ENCODE results near the gene ZNF496. TPM values are rescaled to one million over a fixed set of nuclear protein-coding genes. Genes with fewer than 3 reads are reported as not detected.

ZNF496 gene
- polyA plus RNA-seq, 3 donors: 1.6 to 7.7 (median 2.4) TPM

DNA sequence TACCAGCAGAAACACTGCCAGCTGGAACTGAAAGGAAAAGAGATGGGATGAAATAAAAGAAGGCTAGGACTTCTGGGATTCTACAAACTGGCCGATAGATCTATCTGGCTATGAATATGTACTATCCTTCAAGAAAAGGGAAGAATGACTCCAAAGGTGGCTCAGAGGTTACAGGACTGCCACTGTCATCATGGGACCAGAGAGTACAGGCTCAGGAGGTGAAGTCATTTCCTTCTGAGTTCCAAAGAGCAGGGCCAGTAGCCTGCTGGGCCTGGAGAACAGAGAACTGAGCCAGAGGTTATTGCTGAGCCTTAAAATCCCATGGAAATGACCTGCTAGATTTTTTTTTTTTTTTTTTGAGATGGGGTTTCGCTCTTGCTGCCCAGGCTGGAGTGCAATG lies 27.6 kb downstream of the ZNF496 start:
- Mint-ChIP-seq H3K27me3 (ENCODE audit: low read depth in 3 of 3) (peaks cover 0 to 1% (median 0%) of the 10 kb centered on the region in 3 donors), H3K27ac (peak overlapping the region in 1 of 7 donors; percentile 48), H3K36me3 (peaks cover 45 to 55% of the 10 kb centered on the region in 2 donors), H3K4me1 (no peaks in the 10 kb centered on the region), H3K9me3 (peaks cover 0 to 2% (median 0%) of the 10 kb centered on the region in 7 donors), H3K4me3 (no peak overlapping the region)
- Histone ChIP-seq H3K9ac (ENCODE audit: insufficient read depth, low read length, poor library complexity, severe bottlenecking) (no peak overlapping the region), H3K79me2 (ENCODE audit: insufficient read depth, low read length) (no peaks in the 10 kb centered on the region), H3K4me1 (ENCODE audit: control insufficient read depth in 1 of 2, insufficient read depth in 2 of 2, low read length in 2 of 2) (no peaks in the 10 kb centered on the region), H3K36me3 (replicated peaks in 1 of 2; ENCODE audit: control insufficient read depth in 1 of 2, insufficient read depth in 2 of 2, low read length in 2 of 2) (peaks cover 7 to 40% of the 10 kb centered on the region in 2 donors), H3K4me2 (replicated peaks; ENCODE audit: extremely low read depth, low read length, poor library complexity, severe bottlenecking) (no peak overlapping the region), H4K20me1 (ENCODE audit: insufficient read depth, low read length) (no peaks in the 10 kb centered on the region), H3K27me3 (ENCODE audit: control insufficient read depth in 2 of 2, insufficient read depth in 2 of 2, low read length in 2 of 2) (no peaks in the 10 kb centered on the region), H3K9me3 (replicated peaks in 1 of 2; ENCODE audit: control insufficient read depth in 1 of 2, insufficient read depth in 1 of 2, low read length in 2 of 2) (no peaks in the 10 kb centered on the region), H3K27ac (ENCODE audit: low read depth in 1 of 2, low read length in 2 of 2) (no peak overlapping the region), H2AFZ (ENCODE audit: insufficient read depth, low read depth, low read length, poor library complexity, severe bottlenecking) (no peak overlapping the region), H3K4me3 (replicated peaks in 1 of 3; ENCODE audit: low read depth in 2 of 3, low read length in 3 of 3) (no peak overlapping the region)
- DNase-seq: no peak
- 100% methylated on average over 1 of the region's 2 CpGs for WGBS (ENCODE audit: insufficient coverage)
- TF ChIP-seq, protein P1, sequence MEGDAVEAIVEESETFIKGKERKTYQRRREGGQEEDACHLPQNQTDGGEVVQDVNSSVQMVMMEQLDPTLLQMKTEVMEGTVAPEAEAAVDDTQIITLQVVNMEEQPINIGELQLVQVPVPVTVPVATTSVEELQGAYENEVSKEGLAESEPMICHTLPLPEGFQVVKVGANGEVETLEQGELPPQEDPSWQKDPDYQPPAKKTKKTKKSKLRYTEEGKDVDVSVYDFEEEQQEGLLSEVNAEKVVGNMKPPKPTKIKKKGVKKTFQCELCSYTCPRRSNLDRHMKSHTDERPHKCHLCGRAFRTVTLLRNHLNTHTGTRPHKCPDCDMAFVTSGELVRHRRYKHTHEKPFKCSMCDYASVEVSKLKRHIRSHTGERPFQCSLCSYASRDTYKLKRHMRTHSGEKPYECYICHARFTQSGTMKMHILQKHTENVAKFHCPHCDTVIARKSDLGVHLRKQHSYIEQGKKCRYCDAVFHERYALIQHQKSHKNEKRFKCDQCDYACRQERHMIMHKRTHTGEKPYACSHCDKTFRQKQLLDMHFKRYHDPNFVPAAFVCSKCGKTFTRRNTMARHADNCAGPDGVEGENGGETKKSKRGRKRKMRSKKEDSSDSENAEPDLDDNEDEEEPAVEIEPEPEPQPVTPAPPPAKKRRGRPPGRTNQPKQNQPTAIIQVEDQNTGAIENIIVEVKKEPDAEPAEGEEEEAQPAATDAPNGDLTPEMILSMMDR (IDR thresholded peaks at IDR 0.05): no peak
- intact Hi-C loops (cut with micrococcal nuclease): no loop called here

DNA sequence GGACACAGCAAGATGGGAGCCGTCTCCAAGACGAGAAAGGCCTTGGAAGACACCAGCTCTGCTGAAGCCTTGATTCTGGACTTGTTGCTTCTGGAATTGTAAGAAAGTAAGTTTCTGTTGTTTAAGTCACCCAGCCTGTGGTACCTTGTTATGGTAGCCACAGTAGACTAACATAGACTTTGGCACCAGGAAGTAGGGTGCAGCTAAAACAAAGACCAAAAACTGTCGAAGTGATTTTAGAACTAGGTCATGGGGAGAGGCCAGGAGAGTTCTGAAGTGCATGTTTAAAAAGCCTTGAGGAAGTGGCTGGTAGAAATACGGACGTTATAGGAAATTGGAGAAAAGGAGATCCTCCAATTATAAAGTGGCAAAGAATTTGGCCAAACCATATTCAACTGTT lies 28.5 kb downstream of the ZNF496 start:
- intact Hi-C loops (cut with micrococcal nuclease): no loop called here
- H3K36me3 Mint-ChIP-seq: peaks cover 37 to 48% of the 10 kb centered on the region in 2 donors

More for the DNA sequence above, 28.5 kb downstream of the ZNF496 start:
- Histone ChIP-seq H3K79me2 (ENCODE audit: insufficient read depth, low read length) (no peaks in the 10 kb centered on the region), H3K27ac (ENCODE audit: low read depth in 1 of 2, low read length in 2 of 2) (no peak overlapping the region), H3K9me3 (replicated peaks in 1 of 2; ENCODE audit: control insufficient read depth in 1 of 2, insufficient read depth in 1 of 2, low read length in 2 of 2) (no peaks in the 10 kb centered on the region), H3K4me3 (replicated peaks in 1 of 3; ENCODE audit: low read depth in 2 of 3, low read length in 3 of 3) (no peak overlapping the region), H3K4me2 (replicated peaks; ENCODE audit: extremely low read depth, low read length, poor library complexity, severe bottlenecking) (no peak overlapping the region), H3K36me3 (replicated peaks in 1 of 2; ENCODE audit: control insufficient read depth in 1 of 2, insufficient read depth in 2 of 2, low read length in 2 of 2) (peaks cover 3 to 31% of the 10 kb centered on the region in 2 donors), H3K27me3 (ENCODE audit: control insufficient read depth in 2 of 2, insufficient read depth in 2 of 2, low read length in 2 of 2) (no peaks in the 10 kb centered on the region), H2AFZ (ENCODE audit: insufficient read depth, low read depth, low read length, poor library complexity, severe bottlenecking) (no peak overlapping the region), H3K9ac (ENCODE audit: insufficient read depth, low read length, poor library complexity, severe bottlenecking) (no peak overlapping the region), H4K20me1 (ENCODE audit: insufficient read depth, low read length) (no peaks in the 10 kb centered on the region), H3K4me1 (ENCODE audit: control insufficient read depth in 1 of 2, insufficient read depth in 2 of 2, low read length in 2 of 2) (no peaks in the 10 kb centered on the region)
- no peak overlapping the region for H3K27ac Mint-ChIP-seq
- no peaks in the 10 kb centered on the region for H3K4me1 Mint-ChIP-seq
- no peak overlapping the region for H3K4me3 Mint-ChIP-seq
- H3K27me3 Mint-ChIP-seq (ENCODE audit: low read depth in 3 of 3): peaks cover 0 to 1% (median 0%) of the 10 kb centered on the region in 3 donors
- WGBS (ENCODE audit: insufficient coverage): 84% methylated on average over 5 of the region's 5 CpGs
- DNase-seq: no peak
- TF ChIP-seq, protein P1 (IDR thresholded peaks at IDR 0.05): no peak
- H3K9me3 Mint-ChIP-seq: peaks cover 0 to 2% (median 0%) of the 10 kb centered on the region in 7 donors

All from CD14-positive monocyte (primary cell).